ACC112 (cell line): ENCODE data around the gene DTWD1.
A peak's percentile ranks its signal among the peaks of the same experiment; 100 is the strongest.

Source experiments
- H2AFZ ChIP-seq: fragments of 200-600 bp; sonication (generic); one replicate; pipeline ENCODE4 v1.6.0; 2017; ENCODE audit warnings: antibody characterized with exemption, low read length; ENCODE audit not compliant: unreplicated experiment
- H3K27ac ChIP-seq: fragments of 200-600 bp; sonication (generic); 2 replicates; pipeline ENCODE4 v1.5.1; 2014; ENCODE audit warnings: low read depth, mild to moderate bottlenecking, antibody characterized with exemption, low read length, moderate library complexity
- H3K27me3 ChIP-seq: fragments of 200-600 bp; sonication (generic); 2 replicates; pipeline ENCODE4 v1.6.1; 2014; ENCODE audit warnings: mild to moderate bottlenecking, antibody characterized with exemption, low read length, moderate library complexity, mixed read lengths; ENCODE audit not compliant: insufficient read depth
- H3K36me3 ChIP-seq: fragments of 200-600 bp; sonication (generic); 2 replicates; pipeline ENCODE4 v1.6.1; 2016; ENCODE audit warnings: mild to moderate bottlenecking, antibody characterized with exemption, low read length, moderate library complexity, mixed read lengths; ENCODE audit not compliant: insufficient read depth
- H3K4me1 ChIP-seq: fragments of 200-600 bp; sonication (generic); one replicate; pipeline ENCODE4 v1.6.1; 2016; ENCODE audit warnings: low read length, mixed read lengths; ENCODE audit not compliant: insufficient read depth, unreplicated experiment, control insufficient read depth
- H3K4me3 ChIP-seq: fragments of 200-600 bp; sonication (generic); 2 replicates; pipeline ENCODE4 v1.5.1; 2014; ENCODE audit warnings: mild to moderate bottlenecking, low read depth, low read length
- H3K79me2 ChIP-seq: fragments of 200-600 bp; sonication (generic); one replicate; pipeline ENCODE4 v1.6.0; 2016; ENCODE audit warnings: low read length; ENCODE audit not compliant: control insufficient read depth, unreplicated experiment, insufficient read depth

DTWD1 gene

GRCh38 chr15:49620199-49620598 lies 649 bp upstream of the DTWD1 start:
- H3K79me2 ChIP-seq: peaks cover 45% of the 10 kb centered on the region
- peaks cover 8% of the 10 kb centered on the region for H3K36me3 ChIP-seq
- peak overlapping the region; percentile 98 for H2AFZ ChIP-seq
- no peaks in the 10 kb centered on the region for H3K27me3 ChIP-seq
- peak overlapping the region; percentile 96 for H3K27ac ChIP-seq
- H3K4me3 ChIP-seq: peak overlapping the region; percentile 94
- H3K4me1 ChIP-seq: peaks cover 26% of the 10 kb centered on the region

DNA sequence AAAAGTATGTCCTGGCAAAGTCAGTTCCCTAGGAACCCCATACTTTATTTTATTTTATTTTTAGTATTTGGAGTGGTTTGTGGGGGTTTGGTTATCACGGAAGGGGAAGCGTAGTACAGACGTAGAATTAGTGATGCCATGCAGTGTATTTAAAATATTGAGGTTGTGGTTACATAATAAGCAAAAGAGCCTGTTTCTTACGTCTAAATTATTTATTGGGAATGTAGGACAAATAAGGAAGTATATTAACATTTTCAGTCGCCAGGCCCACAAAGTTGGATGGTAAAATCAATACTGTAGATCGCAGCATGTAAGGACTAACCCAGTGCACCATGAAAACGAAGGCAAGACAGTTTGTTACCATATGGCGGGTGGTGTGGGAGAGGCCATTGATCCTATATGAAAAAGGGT lies 558 bp downstream of the DTWD1 start:
- Histone ChIP-seq H3K4me1 (peaks cover 28% of the 10 kb centered on the region), H3K79me2 (peaks cover 49% of the 10 kb centered on the region), H3K4me3 (peak overlapping the region; percentile 94), H3K27me3 (no peaks in the 10 kb centered on the region), H3K27ac (peak overlapping the region; percentile 87), H2AFZ (peak overlapping the region; percentile 71), H3K36me3 (peaks cover 20% of the 10 kb centered on the region)

- H3K27me3 ChIP-seq: no peaks in the 10 kb centered on the region
- H2AFZ ChIP-seq: peak overlapping the region; percentile 71
- H3K27ac ChIP-seq: peak overlapping the region; percentile 87
- peaks cover 23% of the 10 kb centered on the region for H3K36me3 ChIP-seq
- H3K4me1 ChIP-seq: peaks cover 33% of the 10 kb centered on the region
- H3K79me2 ChIP-seq: peaks cover 49% of the 10 kb centered on the region
- H3K4me3 ChIP-seq: peak overlapping the region; percentile 94
Measured at GRCh38 chr15:49621887-49622286, 1.0 kb downstream of the DTWD1 start.

- H3K27ac ChIP-seq: peak overlapping the region; percentile 87
- peaks cover 40% of the 10 kb centered on the region for H3K4me1 ChIP-seq
- H2AFZ ChIP-seq: no peak overlapping the region
- H3K4me3 ChIP-seq: peak overlapping the region; percentile 94
- peaks cover 49% of the 10 kb centered on the region for H3K79me2 ChIP-seq
- no peaks in the 10 kb centered on the region for H3K27me3 ChIP-seq
- peaks cover 23% of the 10 kb centered on the region for H3K36me3 ChIP-seq
Measured at GRCh38 chr15:49622561-49622960, 1.7 kb downstream of the DTWD1 start.

DNA sequence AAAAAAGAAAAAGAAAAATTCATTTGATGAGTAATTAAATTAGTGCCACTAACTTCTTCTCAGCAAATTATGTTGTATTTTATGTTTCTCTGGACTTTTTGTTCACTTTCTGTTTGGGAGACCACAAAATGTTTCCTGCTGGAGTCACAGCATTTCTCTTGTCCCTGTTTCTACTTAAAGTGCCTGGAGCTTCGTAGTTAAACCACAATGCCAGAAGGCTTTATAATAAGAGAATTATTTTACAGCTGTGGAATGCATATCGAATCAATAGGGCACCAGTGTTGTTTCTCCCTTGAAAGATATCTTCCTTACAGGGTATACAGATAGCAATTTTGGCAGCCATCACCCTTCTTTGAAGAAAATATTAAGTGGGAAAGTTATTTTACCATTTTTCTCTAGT lies 3.2 kb downstream of the DTWD1 start:
- H3K27me3 ChIP-seq: no peaks in the 10 kb centered on the region
- H2AFZ ChIP-seq: peak overlapping the region; percentile 76
- peaks cover 47% of the 10 kb centered on the region for H3K4me1 ChIP-seq
- H3K36me3 ChIP-seq: peaks cover 27% of the 10 kb centered on the region
- peaks cover 53% of the 10 kb centered on the region for H3K79me2 ChIP-seq
- H3K4me3 ChIP-seq: peak overlapping the region; percentile 94
- H3K27ac ChIP-seq: peak overlapping the region; percentile 87

- Histone ChIP-seq H2AFZ (no peak overlapping the region), H3K27ac (peak overlapping the region; percentile 88), H3K27me3 (no peaks in the 10 kb centered on the region), H3K4me3 (no peak overlapping the region), H3K4me1 (peaks cover 36% of the 10 kb centered on the region), H3K36me3 (peaks cover 29% of the 10 kb centered on the region), H3K79me2 (peaks cover 51% of the 10 kb centered on the region)
Measured at GRCh38 chr15:49625460-49626036, 4.7 kb downstream of the DTWD1 start.

- H3K4me3 ChIP-seq: peak overlapping the region; percentile 58; the same call in 1 of the 2 replicates
- peaks cover 35% of the 10 kb centered on the region for H3K4me1 ChIP-seq
- H2AFZ ChIP-seq: no peak overlapping the region
- peaks cover 37% of the 10 kb centered on the region for H3K79me2 ChIP-seq
- H3K27me3 ChIP-seq: no peaks in the 10 kb centered on the region
- H3K27ac ChIP-seq: peak overlapping the region; percentile 88
- H3K36me3 ChIP-seq: peaks cover 29% of the 10 kb centered on the region
Measured at GRCh38 chr15:49627407-49627877, 6.6 kb downstream of the DTWD1 start.

GRCh38 chr15:49628379-49628778 lies 7.5 kb downstream of the DTWD1 start:
- no peaks in the 10 kb centered on the region for H3K27me3 ChIP-seq
- peaks cover 27% of the 10 kb centered on the region for H3K79me2 ChIP-seq
- peak overlapping the region; percentile 88 for H3K27ac ChIP-seq
- no peak overlapping the region for H3K4me3 ChIP-seq
- peaks cover 26% of the 10 kb centered on the region for H3K4me1 ChIP-seq
- peaks cover 29% of the 10 kb centered on the region for H3K36me3 ChIP-seq
- H2AFZ ChIP-seq: no peak overlapping the region

DNA sequence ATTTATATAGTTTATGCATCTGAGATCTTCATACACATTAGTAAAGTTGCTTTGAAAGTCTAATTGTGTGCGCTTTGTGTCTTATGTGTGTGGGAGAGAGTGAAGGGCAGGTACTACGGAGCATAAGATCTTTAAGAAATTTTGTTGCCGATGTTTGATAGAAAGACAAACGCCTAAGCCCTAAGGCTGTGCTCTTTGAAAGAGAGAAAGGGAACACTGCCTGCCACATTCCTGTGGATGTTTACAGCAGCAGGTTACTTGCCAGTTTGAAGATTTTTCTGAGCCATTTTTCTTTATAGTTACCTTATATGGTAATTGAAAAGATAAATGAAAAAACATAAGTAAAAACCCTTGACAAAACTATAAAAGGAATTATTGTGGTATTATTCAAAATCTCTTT lies 17.0 kb downstream of the DTWD1 start:
- no peaks in the 10 kb centered on the region for H3K27me3 ChIP-seq
- H2AFZ ChIP-seq: no peak overlapping the region
- no peak overlapping the region for H3K4me3 ChIP-seq
- no peak overlapping the region for H3K27ac ChIP-seq
- no peaks in the 10 kb centered on the region for H3K79me2 ChIP-seq
- no peaks in the 10 kb centered on the region for H3K4me1 ChIP-seq
- H3K36me3 ChIP-seq: peaks cover 8% of the 10 kb centered on the region

GRCh38 chr15:49644364-49644794 lies 23.5 kb downstream of the DTWD1 start:
- Histone ChIP-seq H3K27me3 (no peaks in the 10 kb centered on the region), H3K79me2 (no peaks in the 10 kb centered on the region), H3K4me3 (no peak overlapping the region), H3K27ac (no peak overlapping the region), H3K4me1 (peaks cover 26% of the 10 kb centered on the region), H2AFZ (no peak overlapping the region), H3K36me3 (peaks cover 4% of the 10 kb centered on the region)

DNA sequence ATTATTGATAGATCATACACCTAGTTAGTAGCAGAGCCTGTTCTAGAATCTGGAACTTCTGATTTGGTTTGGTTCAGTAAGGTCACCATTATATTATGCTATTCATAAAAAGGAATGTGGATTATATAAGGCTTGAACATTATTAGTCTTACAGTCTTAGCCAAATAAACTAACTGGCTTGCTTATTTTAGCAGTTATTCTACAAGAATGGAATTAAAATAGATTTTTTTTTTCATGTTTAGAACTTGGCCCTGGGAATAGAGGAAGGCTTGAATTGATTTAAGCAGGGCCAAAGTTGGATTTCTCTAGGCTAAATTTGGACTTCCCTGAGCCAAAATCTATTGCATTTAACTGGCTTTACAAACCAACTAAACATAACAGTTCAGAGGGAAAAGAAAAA lies 24.4 kb downstream of the DTWD1 start:
- H3K36me3 ChIP-seq: peaks cover 4% of the 10 kb centered on the region

More for the DNA sequence above, 24.4 kb downstream of the DTWD1 start:
- Histone ChIP-seq H3K79me2 (no peaks in the 10 kb centered on the region), H2AFZ (no peak overlapping the region), H3K4me3 (no peak overlapping the region), H3K27ac (peak overlapping the region; percentile 1; the same call in 1 of the 2 replicates), H3K4me1 (peaks cover 26% of the 10 kb centered on the region), H3K27me3 (no peaks in the 10 kb centered on the region)
